NOMO-1 (cell line): ENCODE data around the gene PODXL2.

Experiments
- DNase-seq, 2 experiments: peaks; one replicate each; lab custom pipeline; 2025; ENCODE audit not compliant: unreplicated experiment in 2 of 2; lab: John Stamatoyannopoulos, UW

The PODXL2 gene

DNA sequence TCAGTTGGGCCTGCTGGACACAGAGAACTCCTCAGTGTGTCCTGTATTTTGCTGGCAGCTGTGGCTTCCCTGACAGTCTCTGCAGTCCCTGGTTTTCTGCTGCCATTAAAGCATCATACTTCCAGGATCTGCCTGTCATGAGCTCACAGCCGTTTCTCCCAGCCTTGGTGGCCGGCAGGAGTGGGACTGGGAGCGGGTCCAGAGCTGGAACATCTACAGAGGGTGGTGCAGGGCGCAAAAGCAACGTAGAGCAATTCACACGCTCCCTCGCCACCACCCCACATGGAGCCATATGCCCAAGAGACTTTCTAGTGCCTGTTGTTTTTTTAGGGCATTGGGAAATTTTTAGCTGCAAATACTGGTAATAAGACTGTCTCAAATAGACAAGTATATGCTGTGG lies 77.3 kb downstream of the PODXL2 start:
- DNase-seq = no peak

DNA sequence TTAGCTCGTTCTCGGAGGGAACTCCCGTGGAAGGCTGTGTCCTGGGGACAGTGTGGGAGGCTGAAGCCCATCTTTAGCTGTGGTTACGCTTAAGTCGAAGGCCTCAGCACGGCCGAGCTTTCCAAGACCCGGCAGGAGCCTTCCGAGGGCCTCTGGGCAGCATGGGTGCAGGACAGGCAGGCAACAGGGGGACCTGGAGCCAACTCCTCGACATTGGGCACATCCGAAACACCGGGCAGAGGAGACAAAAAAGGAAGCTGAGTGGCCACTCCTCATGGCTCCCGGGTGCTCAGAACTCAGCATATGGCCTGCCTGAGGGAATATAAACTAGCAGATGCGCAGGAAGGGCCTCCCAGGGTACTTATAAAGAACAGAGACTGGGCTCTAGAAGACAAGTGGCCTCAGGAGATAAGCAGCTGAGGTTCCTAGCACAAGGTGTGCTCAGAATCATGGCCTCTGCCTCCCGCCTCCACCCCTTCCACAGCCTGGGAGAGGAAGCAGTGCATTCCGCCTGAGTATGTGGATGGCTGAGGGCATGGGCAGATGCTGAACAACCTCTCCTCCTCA lies 77.9 kb downstream of the PODXL2 start:
- no peak for DNase-seq

DNA sequence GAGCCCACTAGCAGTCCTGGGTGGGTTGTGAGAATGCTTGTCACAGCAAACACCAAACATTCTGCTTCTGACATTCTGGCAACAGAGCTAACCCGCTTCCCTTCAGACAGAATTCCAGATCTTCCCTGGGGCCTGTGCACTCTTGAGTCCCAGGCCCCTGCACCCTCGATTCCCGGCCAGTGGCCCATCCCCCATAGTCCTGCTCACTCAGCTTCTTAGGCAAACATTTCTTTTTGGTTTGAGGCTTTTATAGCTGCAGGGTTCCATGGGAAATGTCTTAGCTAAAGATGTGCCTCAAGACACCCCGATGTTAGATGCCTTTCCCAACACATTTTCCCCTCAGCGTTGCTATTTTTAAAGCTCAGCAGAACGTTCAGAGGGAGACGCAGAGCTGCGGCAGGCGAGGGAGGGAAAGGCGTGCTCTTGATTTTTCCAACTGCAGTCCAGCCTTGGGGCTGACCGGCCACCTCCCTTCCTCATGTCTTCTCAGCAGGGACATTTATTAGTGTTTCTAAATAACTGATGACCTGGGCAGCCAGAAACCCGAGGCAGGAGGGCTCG lies 78.9 kb downstream of the PODXL2 start:
- DNase-seq = no peak

DNA sequence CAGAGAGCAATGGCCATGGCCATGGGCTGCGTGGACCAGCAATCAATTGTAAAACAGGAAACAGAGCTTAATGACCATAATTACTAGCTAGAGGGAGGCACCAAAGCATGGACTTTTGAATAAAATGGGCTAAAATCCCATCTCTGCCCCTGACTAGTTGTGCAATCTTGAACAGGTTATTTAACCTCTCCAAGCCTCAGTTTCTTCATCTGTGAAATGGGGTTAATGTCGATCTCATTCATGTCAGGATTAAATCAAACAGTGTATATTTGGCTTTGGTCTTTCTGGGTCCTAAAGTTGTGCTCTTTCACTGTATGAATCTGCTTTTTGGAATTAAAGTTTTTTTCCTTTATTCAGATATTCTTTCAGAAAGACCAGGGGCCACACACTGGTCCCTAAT lies 79.9 kb downstream of the PODXL2 start:
- DNase-seq = no peak

DNA sequence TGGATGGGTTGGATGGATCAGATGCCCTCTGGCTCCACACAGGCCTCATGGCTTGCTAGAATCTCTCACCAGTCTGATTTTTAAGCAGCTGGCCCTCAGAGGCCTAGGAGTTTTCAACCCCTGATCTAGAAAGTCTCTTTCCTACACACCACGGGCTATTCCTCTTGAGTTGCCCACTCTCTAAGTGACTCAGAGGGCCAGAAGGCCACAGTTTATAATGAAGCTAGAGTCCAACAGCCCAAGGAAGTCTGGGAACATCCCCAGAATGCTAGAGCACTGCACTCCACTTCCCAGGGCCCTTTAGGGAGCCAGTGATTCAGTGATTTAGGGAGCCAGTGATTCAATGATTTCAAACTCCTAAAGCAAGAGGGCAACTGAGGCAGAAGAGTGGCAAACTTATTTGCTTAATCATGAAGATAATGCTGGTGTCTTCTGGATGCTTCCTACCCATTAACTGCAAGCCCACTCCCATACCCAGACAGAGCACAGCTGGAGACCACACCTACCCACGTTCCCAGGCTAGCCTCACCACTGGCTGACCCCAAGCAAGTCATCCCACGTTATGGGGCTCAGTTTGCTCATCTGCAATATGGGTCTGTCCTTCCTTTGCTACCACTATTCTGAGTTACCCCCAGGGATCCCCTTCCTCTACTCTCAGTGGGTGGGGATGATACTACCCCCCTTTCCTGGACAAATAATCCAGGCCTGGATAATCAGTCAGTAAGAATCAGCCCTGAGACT lies 80.5 kb downstream of the PODXL2 start:
- DNase-seq = no peak

DNA sequence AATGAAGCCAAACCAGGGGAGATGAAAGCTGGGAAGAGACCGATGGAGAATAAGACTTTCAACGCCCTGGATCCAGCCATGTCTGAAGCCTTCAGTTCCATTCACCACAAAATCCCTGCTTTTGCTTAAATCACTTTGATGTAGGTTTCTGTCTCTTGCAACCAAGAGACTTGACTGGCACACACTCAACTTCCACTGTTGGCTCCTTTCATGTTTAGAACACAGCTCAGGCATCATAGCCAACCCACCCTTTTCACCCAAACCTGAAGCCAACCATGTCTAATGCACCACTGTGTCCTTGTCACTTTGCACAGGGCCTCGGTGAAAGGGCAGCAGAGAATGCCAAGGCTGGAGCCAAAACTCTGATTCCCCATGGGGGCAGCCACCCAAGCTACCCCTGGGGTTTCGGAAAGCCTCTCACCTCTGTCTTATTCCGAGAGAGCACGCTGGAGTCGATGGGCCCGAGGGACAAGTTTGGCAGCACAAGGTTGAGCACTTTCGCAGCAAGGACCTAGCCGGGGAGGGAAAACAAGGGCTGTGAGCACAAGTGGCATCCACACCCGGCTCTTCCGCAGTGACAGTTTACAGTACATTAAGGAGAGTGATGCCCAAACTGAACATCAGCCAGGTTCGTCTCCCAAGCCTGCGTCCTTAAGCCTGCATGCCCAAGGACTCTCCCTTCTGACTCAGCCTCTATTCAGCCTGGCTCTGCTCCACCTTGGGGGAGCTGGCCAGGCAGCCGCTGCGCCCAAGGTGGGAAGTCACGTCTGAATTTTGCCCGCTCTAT lies 81.4 kb downstream of the PODXL2 start:
- no peak for DNase-seq

DNA sequence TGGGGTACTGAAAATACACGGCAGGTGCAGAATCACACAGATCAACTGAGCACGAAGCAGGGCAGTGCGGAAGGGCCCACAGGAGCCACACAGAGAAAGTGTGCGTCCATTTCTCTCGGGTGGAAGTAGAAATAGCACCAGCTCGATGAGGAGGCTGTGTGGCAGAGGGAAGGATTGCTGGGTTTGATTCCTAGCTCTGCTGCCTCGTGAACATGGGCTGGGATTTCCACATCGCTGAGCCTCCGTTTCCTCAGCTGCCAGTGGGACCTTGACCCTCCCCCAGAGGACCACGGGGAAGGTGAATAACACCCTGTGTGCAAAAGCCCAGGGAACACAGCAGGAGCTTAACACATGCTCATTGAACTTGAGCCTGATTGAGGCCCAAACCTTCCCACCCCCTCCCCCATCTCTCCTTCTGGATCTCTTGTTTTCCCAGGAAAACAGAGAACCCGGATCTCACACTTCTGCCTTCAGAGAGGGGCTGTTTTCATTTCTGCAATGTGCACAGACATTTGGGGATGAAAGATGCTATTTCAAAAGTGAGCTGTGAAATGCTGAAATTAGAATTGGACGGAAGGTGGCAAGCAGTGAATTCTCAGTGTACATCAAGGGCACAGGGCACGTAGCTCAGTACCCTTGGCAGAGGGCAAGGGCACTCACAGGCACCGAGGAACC lies 82.2 kb downstream of the PODXL2 start:
- DNase-seq = no peak

DNA sequence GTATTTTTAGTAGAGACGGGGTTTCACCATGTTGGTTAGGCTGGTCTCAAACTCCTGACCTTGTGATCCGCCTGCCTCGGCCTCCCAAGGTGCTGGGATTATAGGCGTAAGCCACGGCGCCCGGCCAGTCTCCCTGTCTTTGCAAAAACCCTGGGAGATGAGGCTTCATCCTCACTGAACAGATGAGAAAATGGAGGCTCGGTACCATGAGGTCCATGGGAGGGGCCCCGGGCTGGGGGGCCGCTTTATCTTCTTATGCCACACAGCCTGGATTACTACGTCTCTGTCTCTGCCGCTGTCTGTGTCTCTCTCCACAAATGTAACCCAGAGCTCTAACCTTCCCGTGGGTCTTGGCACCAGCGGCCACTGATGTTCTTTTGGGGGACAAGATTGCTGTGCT lies 82.9 kb downstream of the PODXL2 start:
- no peak for DNase-seq

DNA sequence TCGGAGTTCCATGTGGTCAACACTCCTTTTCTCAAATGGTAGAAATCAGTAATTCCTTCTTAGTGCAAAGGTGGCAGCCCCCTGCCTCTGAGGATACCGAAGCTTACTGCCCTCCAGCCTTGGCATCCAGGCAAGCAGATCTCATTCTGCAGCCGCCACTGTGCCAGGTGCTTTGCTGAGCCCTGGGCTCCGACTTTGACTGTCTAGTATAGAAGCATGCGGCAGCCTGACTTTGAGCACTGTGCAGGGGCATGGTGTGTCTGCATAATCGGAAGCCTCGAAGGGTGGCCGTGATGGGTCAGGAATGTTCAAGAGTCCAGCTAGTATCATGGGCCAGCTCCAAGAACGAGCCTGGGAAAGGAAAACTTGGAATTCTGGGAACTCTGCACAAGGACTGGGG lies 83.5 kb downstream of the PODXL2 start:
- no peak for DNase-seq

DNA sequence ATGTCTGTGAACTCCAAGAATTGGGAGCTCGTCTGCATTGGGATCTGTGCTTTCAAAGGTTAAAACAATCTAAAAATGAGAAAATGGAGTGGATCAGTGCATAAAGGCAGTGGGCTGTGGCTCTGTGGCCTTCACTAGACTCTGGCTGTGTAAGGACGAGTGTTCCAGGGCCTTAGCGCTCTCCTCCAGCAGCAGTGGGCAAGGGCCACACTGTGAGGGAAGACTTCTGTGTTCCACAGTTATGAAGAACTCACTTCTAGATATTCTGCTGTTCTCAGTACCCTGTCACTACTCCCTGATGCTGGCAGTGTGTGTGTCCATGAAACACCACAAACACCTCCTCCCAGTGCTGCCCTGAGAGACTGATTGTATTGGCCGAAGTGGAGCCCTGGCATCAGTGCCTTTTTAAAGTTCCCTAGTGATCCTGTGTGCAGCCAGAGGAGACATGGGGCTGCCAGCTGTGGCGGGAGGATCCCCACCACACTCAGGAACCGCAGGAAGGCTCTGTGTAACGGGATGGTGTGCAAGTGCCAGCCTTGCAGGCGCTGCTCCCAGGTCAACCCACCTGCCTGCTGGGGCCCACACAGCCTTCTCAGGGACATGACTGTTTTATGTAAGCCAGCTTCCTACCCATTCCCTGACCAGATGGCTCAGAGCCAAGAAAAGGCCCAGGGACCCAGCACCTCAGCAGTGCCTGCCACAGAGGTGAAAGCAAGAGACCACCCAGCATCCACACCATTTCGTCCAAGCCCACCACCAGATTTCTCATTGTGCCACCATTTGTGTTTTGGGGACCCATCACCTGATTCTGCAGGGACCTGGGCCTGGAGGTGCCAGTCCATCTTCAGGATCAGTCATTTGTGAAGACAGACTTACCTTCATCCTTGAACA lies 84.1 kb downstream of the PODXL2 start:
- DNase-seq = no peak

DNA sequence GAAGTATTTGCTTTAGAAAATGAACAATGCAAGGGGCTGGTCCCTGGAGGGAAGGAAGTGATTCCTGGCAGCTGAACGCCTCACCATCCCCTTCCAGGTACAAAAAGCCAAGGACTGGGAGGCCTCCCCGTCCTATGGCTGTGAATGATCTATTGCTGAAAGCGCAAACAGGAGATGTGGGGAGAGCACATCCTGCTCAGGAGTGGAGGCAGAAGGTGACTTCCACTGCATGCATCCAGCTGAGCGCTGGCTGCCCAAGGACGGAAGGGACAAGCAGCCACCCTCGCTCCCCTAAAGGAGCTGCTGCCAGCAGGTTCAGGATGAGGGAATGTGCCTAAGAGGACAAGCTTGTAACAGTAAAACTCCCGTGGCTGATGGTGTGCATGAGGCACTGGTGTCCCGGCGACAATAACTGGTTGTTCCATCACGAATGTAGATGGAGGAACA lies 85.2 kb downstream of the PODXL2 start:
- DNase-seq = no peak

DNA sequence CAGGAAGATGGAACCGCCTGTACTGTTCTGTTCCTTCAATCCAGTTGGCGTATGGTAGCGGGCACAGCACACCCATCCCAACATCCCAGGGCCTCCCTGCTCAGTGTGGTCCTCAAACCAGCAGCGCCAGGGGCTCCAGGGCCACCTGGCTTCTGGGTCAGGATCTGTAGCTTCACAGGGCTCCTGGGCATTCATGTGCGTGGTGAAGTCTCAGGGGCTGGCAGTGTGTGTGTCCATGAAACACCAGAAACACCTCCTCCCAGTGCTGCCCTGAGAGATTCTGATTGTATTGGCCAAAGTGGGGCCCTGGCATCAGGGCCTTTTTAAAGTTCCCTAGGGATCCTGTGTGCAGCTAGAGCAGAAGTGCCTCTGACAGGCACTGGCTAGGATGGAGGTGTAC lies 85.9 kb downstream of the PODXL2 start:
- DNase-seq = no peak

DNA sequence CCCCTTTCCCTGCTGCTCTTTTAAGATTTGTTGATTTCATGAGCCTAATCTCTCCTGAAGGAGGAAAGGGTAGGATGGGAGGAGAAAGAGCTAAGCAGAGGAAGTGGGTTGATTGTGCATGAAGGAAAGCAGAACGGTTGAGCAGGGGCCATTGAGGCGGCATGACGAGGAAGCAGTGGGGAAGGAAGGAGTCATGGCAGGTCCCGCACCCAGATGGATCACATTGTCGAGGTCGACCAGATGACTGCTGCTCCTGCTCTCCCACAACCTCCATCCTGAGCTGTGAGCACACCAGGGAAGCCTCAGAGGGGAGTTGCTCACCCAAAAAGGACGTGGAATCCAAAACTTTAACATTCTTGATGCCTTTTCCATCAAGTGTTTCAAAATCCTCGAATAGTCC lies 86.5 kb downstream of the PODXL2 start:
- no peak for DNase-seq

DNA sequence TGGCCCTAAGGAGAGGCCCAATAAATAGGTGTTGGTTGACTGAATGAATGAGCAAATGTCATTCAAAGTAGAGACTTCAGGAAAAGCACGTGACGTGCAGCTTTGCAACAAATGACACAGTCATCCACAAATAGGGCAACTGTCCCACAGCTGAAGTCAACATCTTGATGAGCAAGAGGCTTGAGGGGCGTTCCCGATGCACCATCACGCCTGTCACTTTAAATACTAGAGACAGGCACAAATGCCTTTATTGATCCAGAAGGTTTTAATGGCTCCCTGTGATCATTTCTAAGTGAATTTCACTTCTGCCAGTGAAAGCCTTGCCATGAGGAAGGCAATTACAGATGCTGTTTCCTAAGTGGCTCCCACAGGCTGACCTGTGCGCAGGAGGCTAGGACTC lies 87.4 kb downstream of the PODXL2 start:
- no peak for DNase-seq

DNA sequence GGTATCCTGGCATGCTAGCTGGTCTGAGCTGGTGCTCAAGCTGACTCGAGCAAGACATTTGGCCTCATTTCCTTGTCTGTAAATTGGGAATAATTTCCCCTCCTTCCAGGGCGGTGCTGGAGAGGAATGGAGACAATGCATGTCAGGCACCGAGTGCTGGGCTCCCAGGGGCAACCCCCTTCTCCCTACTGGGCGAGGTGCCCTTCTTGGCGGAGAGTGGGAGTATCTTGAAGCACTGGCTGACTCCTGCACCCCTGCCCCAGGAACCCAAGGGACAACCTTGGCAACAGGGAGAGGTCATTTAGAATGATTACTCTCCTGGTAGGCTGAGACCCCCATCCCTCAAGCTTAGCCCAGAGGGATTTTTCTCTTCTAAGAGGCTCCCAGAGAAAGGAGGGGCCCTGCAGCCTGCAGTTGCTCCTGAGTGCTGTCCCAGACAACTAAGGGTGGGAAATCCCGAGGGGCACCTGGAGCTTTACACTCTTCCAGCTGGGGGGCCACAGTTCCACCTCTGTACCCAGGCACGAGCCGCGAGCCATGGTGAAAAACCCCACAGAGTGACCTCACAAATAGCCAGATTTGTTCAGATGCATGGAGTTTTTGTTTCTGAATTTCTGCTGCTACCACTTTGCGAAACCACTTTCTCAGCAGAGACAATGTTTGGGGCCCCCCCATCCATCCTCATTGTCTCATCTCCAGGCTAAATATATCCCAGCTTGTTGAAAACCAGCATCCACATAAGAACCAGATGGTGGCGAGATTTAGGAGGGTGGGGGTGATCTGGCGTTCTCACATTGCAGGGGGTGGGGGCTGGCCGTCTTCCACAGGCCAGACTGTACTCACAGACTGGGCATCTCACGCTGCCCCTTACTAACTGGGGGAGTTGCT lies 88.6 kb downstream of the PODXL2 start:
- no peak for DNase-seq

DNA sequence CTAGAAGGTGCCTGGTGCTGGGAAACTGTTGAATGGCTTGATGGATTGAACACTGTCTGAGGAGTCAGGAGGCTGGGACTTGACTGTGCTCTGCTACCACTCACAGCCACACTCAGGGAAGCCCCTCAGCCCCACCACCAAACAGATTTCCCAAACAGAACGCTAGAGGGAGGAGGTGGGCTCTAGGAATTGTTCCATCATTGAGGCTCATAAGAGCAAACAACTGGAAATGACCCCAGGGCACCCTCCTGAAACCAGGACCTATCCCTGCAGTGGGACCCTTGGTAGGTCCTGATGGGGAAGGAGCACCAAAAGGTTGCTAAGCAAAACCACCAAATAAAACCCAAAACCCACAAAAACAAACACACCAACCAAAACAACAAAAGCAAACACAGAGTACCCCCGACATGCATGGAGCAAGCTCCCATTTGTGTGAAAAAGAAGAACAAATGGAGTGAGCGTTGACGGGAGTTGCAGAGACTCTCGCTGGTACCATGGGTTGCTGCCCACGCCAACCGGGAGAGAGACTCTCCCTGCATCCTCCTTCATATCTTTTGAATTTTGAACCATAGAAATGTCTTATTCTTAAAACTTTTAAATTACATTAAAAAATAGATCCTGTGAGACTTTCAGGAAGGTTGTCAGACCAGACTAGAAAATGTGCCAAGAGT lies 89.4 kb downstream of the PODXL2 start:
- DNase-seq = no peak

DNA sequence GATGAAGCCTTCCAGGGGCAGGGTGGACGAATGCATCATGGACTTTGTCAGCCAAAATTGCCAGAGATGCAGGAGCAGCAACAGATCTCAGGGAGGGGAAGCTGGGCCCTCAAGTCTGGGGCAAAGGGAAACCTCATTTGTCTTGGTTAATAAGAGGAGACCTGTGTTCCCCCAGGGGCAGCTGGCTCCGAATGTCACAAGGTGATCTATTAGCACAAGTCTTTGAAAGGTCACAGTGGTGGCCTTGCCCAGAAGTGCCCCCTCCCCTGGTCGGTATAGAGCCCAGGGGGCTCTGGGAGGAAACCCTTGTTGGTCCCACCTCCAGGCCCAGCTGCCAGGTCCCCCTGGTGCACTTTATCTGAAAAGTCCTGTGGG lies 89.9 kb downstream of the PODXL2 start:
- DNase-seq = no peak

DNA sequence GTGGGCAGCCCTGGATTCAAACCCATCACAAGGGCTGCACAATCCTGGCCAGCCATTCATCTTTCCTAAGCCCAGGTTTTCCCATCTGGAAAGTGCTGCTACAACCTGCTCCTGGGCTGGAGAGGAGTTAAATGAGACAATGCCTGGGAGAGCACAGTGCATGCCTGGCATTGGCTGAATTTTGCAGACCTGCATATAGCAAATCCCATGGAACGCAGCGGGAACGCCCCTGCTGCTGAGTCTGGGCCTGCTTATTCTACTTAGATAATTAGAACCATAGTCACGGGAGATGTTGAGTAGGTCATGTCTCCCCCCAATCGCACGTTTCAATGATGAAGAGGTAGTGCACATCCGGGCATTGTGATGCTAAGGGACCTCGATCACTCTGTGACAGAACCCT lies 90.4 kb downstream of the PODXL2 start:
- no peak for DNase-seq
